Gastroesophageal sphincter (tissue), 4 donors: Measurements from ENCODE around the gene DGAT2. TPM values are rescaled to one million over a fixed set of nuclear protein-coding genes. Genes with fewer than 3 reads are reported as not detected.
A peak's percentile ranks its signal among the peaks of the same experiment; 100 is the strongest.

Source experiments
- ATAC-seq: fragments of 150-250 bp; one replicate; pipeline ENCODE4 v1.9.1; 2016; ENCODE audit warnings: mild to moderate bottlenecking, moderate library complexity
- H3K27ac ChIP-seq, 4 donors: fragments of 200-600 bp; sonication (generic) in 3 of 4; 1 replicate in 3 of 4; 2 replicates in 1 of 4; pipeline ENCODE4 v1.5.1; 2016 to 2019
- H3K27me3 ChIP-seq: fragments of 200-600 bp; sonication (generic); one replicate; pipeline ENCODE4 v1.5.1; 2019
- H3K36me3 ChIP-seq, 2 donors: fragments of 200-600 bp; sonication (generic); one replicate each; pipeline ENCODE4 v1.5.1; 2019; ENCODE audit warnings: control low read depth in 1 of 2
- H3K4me1 ChIP-seq, 3 donors: fragments of 200-600 bp; sonication (generic); 1 replicate in 2 of 3; 2 replicates in 1 of 3; pipeline ENCODE4 v1.5.1; 2016 to 2019; ENCODE audit warnings: control low read depth in 2 of 3
- H3K4me3 ChIP-seq, 2 donors: fragments of 200-600 bp; sonication (generic); one replicate each; pipeline ENCODE4 v1.5.1; 2019; ENCODE audit warnings: mild to moderate bottlenecking in 1 of 2, moderate library complexity in 1 of 2
- H3K9me3 ChIP-seq, 3 donors: fragments of 200-600 bp; sonication (generic); one replicate each; pipeline ENCODE4 v1.5.1; 2017 to 2019; ENCODE audit warnings: control low read depth in 2 of 3
- CTCF ChIP-seq, 4 experiments: fragments of 200-600 bp in 2 of 4; fragments of 450-650 bp in 2 of 4; sonication (generic) in 1 of 4; IDR thresholded peaks; one replicate each; pipeline ENCODE4 v1.5.1; 2017 to 2019; ENCODE audit warnings: antibody characterized with exemption in 4 of 4, mild to moderate bottlenecking in 2 of 4, moderate library complexity in 2 of 4
- EP300 ChIP-seq: sonication (generic); formaldehyde crosslinking; IDR thresholded peaks from one replicate; pipeline ENCODE4 v1.6.1; 2017; ENCODE audit warnings: antibody characterized with exemption, mild to moderate bottlenecking
- POLR2A ChIP-seq, 2 donors: fragments of 450-650 bp; IDR thresholded peaks; one replicate each; pipeline ENCODE4 v1.6.1; 2017; ENCODE audit warnings: antibody characterized with exemption in 2 of 2, mild to moderate bottlenecking in 2 of 2, moderate library complexity in 1 of 2
- POLR2AphosphoS5 ChIP-seq: sonication (generic); formaldehyde crosslinking; IDR thresholded peaks from one replicate; pipeline ENCODE4 v1.6.1; 2017; ENCODE audit warnings: antibody characterized with exemption
- WGBS, 2 donors: methylation state at CpG; one replicate each; pipeline ENCODE4 v1.1.5; 2018; ENCODE audit warnings: low coverage in 1 of 2; 5-methylcytosine and 5-hydroxymethylcytosine counted together
- total RNA-seq, 4 donors: library from RNA; depleted of rRNA; stranded (reverse); fragments of >200 nt; gene quantifications; one replicate each; pipeline ENCODE4 v1.1.0, GENCODE V29; 2016

DGAT2 gene
- 10 to 100 TPM in 1 of 4 donors, 1 to 10 TPM in 2, under 1 TPM in 1; 0.74 to 14.4 (median 1.5) TPM for total RNA-seq

- H3K4me3 ChIP-seq = peak within 1 kb of the TSS; percentile 29 to 55
- peaks cover 0 to 22% (median 12%) of the 10 kb centered on the region in 3 donors for H3K4me1 ChIP-seq
- TF ChIP-seq EP300 (no peak), POLR2AphosphoS5 (no peak), POLR2A (IDR thresholded peaks at IDR 0.05) (peak in 1 of 2 donors; percentile 24), CTCF (IDR thresholded peaks at IDR 0.05) (peak in 3 of 4 experiments; percentile 12 to 40 (median 39))
- peak; percentile 89 for ATAC-seq
- H3K9me3 ChIP-seq = no peaks in the 10 kb centered on the region
- H3K27me3 ChIP-seq = peaks cover 14% of the 10 kb centered on the region
- no peaks in the 10 kb centered on the region for H3K36me3 ChIP-seq
- peak within 1 kb of the TSS in 2 of 4 donors; percentile 43 to 64 for H3K27ac ChIP-seq
- WGBS, 2 donors = 4% methylated on average over 4 of the region's 66 CpGs; no CpG with 5 or more reads in 1 of the 2 donors
These were observed at the start of gene DGAT2 for GRCh38 chr11:75768112-75768908. Gene DGAT2, plus strand, starts transcription at chr11:75768778. Its CDS starts 214 bp downstream, at chr11:75768992.

- H3K36me3 ChIP-seq = no peaks in the 10 kb centered on the region
- no peaks in the 10 kb centered on the region for H3K4me1 ChIP-seq
- no peaks in the 10 kb centered on the region for H3K9me3 ChIP-seq
- no peak for ATAC-seq
- H3K4me3 ChIP-seq = no peak overlapping the region
- H3K27ac ChIP-seq = no peak overlapping the region
- 93 to 100% methylated on average over 1 to 8 of the region's 14 CpGs for WGBS, 2 donors
- no peaks in the 10 kb centered on the region for H3K27me3 ChIP-seq
- TF ChIP-seq POLR2A (IDR thresholded peaks at IDR 0.05) (no peak), CTCF (IDR thresholded peaks at IDR 0.05) (no peak), EP300 (no peak), POLR2AphosphoS5 (no peak)
These were observed 49.0 kb upstream of the DGAT2 start for GRCh38 chr11:75719340-75720239.

- H3K27me3 ChIP-seq = no peaks in the 10 kb centered on the region
- H3K4me1 ChIP-seq = no peaks in the 10 kb centered on the region
- TF ChIP-seq POLR2A (IDR thresholded peaks at IDR 0.05) (no peak), EP300 (no peak), POLR2AphosphoS5 (no peak), CTCF (IDR thresholded peaks at IDR 0.05) (no peak)
- H3K36me3 ChIP-seq = no peaks in the 10 kb centered on the region
- ATAC-seq = no peak
- H3K27ac ChIP-seq = no peak overlapping the region
- no peaks in the 10 kb centered on the region for H3K9me3 ChIP-seq
- 87 to 100% methylated on average over 1 to 3 of the region's 6 CpGs for WGBS, 2 donors
- H3K4me3 ChIP-seq = no peak overlapping the region
These were observed 47.9 kb upstream of the DGAT2 start for GRCh38 chr11:75720639-75721038.

- TF ChIP-seq EP300 (no peak), CTCF (IDR thresholded peaks at IDR 0.05) (no peak), POLR2A (IDR thresholded peaks at IDR 0.05) (no peak), POLR2AphosphoS5 (no peak)
- no peaks in the 10 kb centered on the region for H3K27me3 ChIP-seq
- H3K36me3 ChIP-seq = no peaks in the 10 kb centered on the region
- H3K4me1 ChIP-seq = no peaks in the 10 kb centered on the region
- 42% methylated on average over 3 of the region's 14 CpGs; no CpG with 5 or more reads in 1 of the 2 donors for WGBS, 2 donors
- H3K9me3 ChIP-seq = no peaks in the 10 kb centered on the region
- no peak overlapping the region for H3K27ac ChIP-seq
- no peak for ATAC-seq
- no peak overlapping the region for H3K4me3 ChIP-seq
These were observed 46.5 kb upstream of the DGAT2 start for GRCh38 chr11:75721852-75722668.
